ENCODE measurements around the gene EEIG1. TPM values are rescaled to one million over a fixed set of nuclear protein-coding genes. Genes with fewer than 3 reads are reported as not detected.

EEIG1 gene
- total and polyA plus RNA-seq, 12 donors: 10.1 to 179 (median 53.8) TPM

- Histone ChIP-seq H3K4me3 (no peak overlapping the region), H3K27me3 (no peaks in the 10 kb centered on the region), H3K4me1 (replicated peaks in 1 of 2) (peaks cover 79 to 92% of the 10 kb centered on the region in 2 donors), H3K9me3 (replicated peaks in 1 of 3) (no peaks in the 10 kb centered on the region), H3K36me3 (replicated peaks in 1 of 2) (no peaks in the 10 kb centered on the region), H3K27ac (peak overlapping the region in 4 of 5 donors; percentile 15 to 95 (median 91))
- WGBS, 4 donors: 63 to 85% (median 67%) methylated on average over 8 to 10 of the region's 10 CpGs
- DNase-seq: peak in 3 of 7 donors; percentile 51 to 67 (median 59)
- TF ChIP-seq POLR2A (IDR thresholded peaks at IDR 0.05) (no peak), CTCF (IDR thresholded peaks at IDR 0.05) (no peak)
- intact Hi-C loops (cut with DNase I): loop anchor here in 1 of 2 donors (5.0 kb wide), 1 partner anchor 33 kb away; no protein-coding TSS in a partner anchor
Observed at GRCh38 chr9:127975376-127976315, 5.1 kb downstream of the EEIG1 start.

DNA sequence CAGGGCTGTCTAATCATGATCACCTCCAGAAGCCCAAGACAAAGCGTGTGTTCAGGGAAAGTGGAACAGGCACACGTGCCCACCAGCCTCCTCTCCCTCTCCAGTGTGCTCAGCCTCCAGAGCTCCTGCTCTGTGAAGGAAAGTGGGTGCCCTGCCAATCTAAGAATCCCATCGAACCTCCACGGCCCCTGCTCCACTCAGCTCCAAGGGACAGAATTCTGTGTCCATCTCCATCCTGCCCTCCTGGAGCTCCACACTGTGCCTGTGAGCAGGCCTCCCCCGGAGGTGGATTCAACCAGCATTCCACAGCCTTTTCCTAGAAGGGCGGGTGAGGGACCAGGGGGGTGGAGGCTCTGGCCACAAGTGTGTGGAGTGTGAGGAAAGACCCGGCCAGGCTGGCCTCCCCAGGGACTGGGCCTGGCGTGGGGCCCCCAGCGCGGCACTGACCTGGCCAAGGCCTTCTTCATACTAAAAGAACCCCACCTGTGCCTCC, 6.0 kb downstream of the EEIG1 start:
- peak in 3 of 7 donors; percentile 31 to 61 (median 55) for DNase-seq
- no peaks in the 10 kb centered on the region for H3K36me3 ChIP-seq (replicated peaks in 1 of 2)
- TF ChIP-seq POLR2A (IDR thresholded peaks at IDR 0.05) (no peak), CTCF (IDR thresholded peaks at IDR 0.05) (no peak)
- H3K4me1 ChIP-seq (replicated peaks in 1 of 2): peaks cover 83 to 100% of the 10 kb centered on the region in 2 donors
- H3K27me3 ChIP-seq: no peaks in the 10 kb centered on the region
- WGBS, 4 donors: 33 to 69% (median 55%) methylated on average over 2 to 10 of the region's 10 CpGs
- no peaks in the 10 kb centered on the region for H3K9me3 ChIP-seq (replicated peaks in 1 of 3)
- intact Hi-C loops (cut with DNase I): loop anchor here in 1 of 2 donors (5.0 kb wide), 1 partner anchor 33 kb away; no protein-coding TSS in a partner anchor
- peak overlapping the region in 4 of 5 donors; percentile 67 to 95 (median 91) for H3K27ac ChIP-seq
- H3K4me3 ChIP-seq: no peak overlapping the region

- WGBS, 4 donors: 45 to 55% (median 53%) methylated on average over 9 to 12 of the region's 12 CpGs
- DNase-seq: peak in 2 of 7 donors; percentile 44 to 63
- Histone ChIP-seq H3K9me3 (replicated peaks in 1 of 3) (no peaks in the 10 kb centered on the region), H3K4me1 (replicated peaks in 1 of 2) (peaks cover 89 to 100% of the 10 kb centered on the region in 2 donors), H3K4me3 (no peak overlapping the region), H3K27ac (peak overlapping the region; percentile 62 to 95 (median 91)), H3K27me3 (no peaks in the 10 kb centered on the region), H3K36me3 (replicated peaks in 1 of 2) (no peaks in the 10 kb centered on the region)
- intact Hi-C loops (cut with DNase I): no loop called here
- TF ChIP-seq CTCF (IDR thresholded peaks at IDR 0.05): no peak
- TF ChIP-seq POLR2A (IDR thresholded peaks at IDR 0.05): no peak
Observed at GRCh38 chr9:127974001-127974768, 6.6 kb downstream of the EEIG1 start.
